ENCODE measurements around the gene TCF12.

The TCF12 gene

DNA sequence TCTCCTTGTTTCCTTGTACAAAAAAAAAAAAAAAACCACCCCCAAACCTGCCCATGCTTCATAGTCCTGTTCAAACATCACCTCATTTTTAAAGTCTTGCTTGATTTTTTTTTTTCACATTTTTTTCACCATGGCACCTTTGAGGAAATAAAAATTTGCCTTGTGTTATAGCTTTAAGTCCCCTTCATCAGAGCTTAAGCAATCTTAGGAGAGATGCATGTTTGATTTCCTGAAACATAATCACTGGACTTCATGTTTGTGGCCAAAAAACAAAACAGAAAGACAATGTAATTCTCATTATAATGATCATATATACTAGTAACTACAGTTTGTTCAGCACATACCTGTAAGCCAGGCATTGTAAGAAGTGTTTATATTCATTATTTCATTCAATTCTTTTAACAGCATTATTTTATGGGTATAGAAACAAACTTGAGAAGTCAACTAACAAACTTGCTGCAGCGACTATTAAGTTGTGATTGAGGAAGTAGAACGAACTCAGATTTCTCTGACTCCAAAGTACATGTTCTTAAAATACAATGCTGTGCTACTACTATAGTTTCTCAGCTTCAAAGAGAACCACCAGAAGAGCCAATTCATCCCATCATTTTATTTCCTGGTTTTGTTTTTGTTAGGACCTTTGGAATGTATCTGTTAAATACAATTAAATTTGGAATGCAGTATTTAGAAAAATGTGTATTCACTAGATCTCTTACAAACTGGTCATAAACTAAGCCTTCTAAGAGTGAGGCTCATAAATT lies 203.8 kb downstream of the TCF12 start:
- Histone ChIP-seq H4K91ac (ENCODE audit: low read depth, low read length, poor library complexity) (no peak overlapping the region), H3K18ac (ENCODE audit: low read length) (no peak overlapping the region), H3K9ac (ENCODE audit: low read depth, low read length, poor library complexity) (no peak overlapping the region), H4K8ac (ENCODE audit: low read depth, low read length) (no peak overlapping the region), H2BK12ac (ENCODE audit: low read length) (no peak overlapping the region), H2BK120ac (ENCODE audit: low read depth, low read length) (no peak overlapping the region), H3K4me1 (ENCODE audit: control insufficient read depth in 2 of 2, insufficient read depth in 1 of 2, low read depth in 1 of 2, low read length in 2 of 2) (peaks cover 5% of the 10 kb centered on the region in 2 donors), H3K4me2 (ENCODE audit: insufficient read depth, low read length, poor library complexity, severe bottlenecking) (no peak overlapping the region), H2BK5ac (ENCODE audit: low read length) (no peak overlapping the region), H3K9me3 (replicated peaks in 1 of 2; ENCODE audit: control insufficient read depth in 2 of 2, insufficient read depth in 1 of 2, low read depth in 1 of 2, low read length in 2 of 2) (no peaks in the 10 kb centered on the region), H3K36me3 (replicated peaks in 1 of 2; ENCODE audit: control insufficient read depth in 2 of 2, insufficient read depth in 2 of 2, low read length in 2 of 2) (peaks cover 3 to 30% of the 10 kb centered on the region in 2 donors), H3K27me3 (ENCODE audit: control insufficient read depth in 3 of 3, insufficient read depth in 3 of 3, low read depth in 1 of 3, low read length in 3 of 3) (no peaks in the 10 kb centered on the region), H2AFZ (ENCODE audit: low read length) (no peak overlapping the region), H2BK15ac (ENCODE audit: low read length) (no peak overlapping the region), H3K79me1 (ENCODE audit: low read depth, low read length) (peaks cover 3% of the 10 kb centered on the region), H3K14ac (ENCODE audit: low read length) (no peak overlapping the region), H2AK5ac (ENCODE audit: low read depth, low read length) (no peak overlapping the region), H3K27ac (replicated peaks; ENCODE audit: low read length) (no peak overlapping the region), H3K4ac (ENCODE audit: low read length) (no peak overlapping the region), H3K4me3 (ENCODE audit: low read length in 2 of 2) (no peak overlapping the region), H3K23ac (ENCODE audit: low read depth, low read length, poor library complexity) (no peak overlapping the region)
- no peak for DNase-seq (ENCODE audit: low spot score)
- WGBS, 2 donors (ENCODE audit: extremely low coverage in 2 of 2, insufficient read length in 2 of 2, insufficient replicate concordance in 1 of 2), result no CpG with 5 or more reads among the region's 2 CpGs

DNA sequence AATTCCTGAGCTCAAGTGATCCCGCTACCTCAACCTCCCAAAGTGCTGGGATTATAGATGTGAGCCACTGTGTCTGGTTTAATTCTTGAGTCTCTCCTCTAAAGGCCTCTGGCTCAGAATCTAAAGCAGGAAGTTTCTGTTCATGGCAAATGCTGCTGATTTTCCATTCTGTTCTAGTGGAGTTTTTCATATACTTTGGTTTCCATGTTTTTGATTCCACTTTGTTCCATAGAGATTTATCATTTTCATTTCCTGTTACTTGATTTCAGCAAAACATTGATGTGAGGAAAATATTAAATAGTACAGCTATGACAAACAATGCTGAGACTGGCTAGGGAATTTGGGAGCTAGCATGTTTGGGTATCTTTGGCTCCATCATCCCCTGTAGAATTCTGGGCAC lies 205.6 kb downstream of the TCF12 start:
- peaks cover 3 to 30% of the 10 kb centered on the region in 2 donors for H3K36me3 ChIP-seq (replicated peaks in 1 of 2; ENCODE audit: control insufficient read depth in 2 of 2, insufficient read depth in 2 of 2, low read length in 2 of 2)
- no peak overlapping the region for H3K9ac ChIP-seq (ENCODE audit: low read depth, low read length, poor library complexity)
- no peak overlapping the region for H4K8ac ChIP-seq (ENCODE audit: low read depth, low read length)
- H2BK120ac ChIP-seq (ENCODE audit: low read depth, low read length), result no peak overlapping the region
- H3K9me3 ChIP-seq (replicated peaks in 1 of 2; ENCODE audit: control insufficient read depth in 2 of 2, insufficient read depth in 1 of 2, low read depth in 1 of 2, low read length in 2 of 2), result peaks cover 0 to 2% of the 10 kb centered on the region in 2 donors
- peaks cover 0 to 3% of the 10 kb centered on the region in 2 donors for H3K4me1 ChIP-seq (ENCODE audit: control insufficient read depth in 2 of 2, insufficient read depth in 1 of 2, low read depth in 1 of 2, low read length in 2 of 2)
- no peak overlapping the region for H3K27ac ChIP-seq (replicated peaks; ENCODE audit: low read length)
- no peak overlapping the region for H2BK12ac ChIP-seq (ENCODE audit: low read length)
- H3K18ac ChIP-seq (ENCODE audit: low read length), result no peak overlapping the region
- H3K23ac ChIP-seq (ENCODE audit: low read depth, low read length, poor library complexity), result no peak overlapping the region
- no peak overlapping the region for H4K91ac ChIP-seq (ENCODE audit: low read depth, low read length, poor library complexity)
- H3K79me1 ChIP-seq (ENCODE audit: low read depth, low read length), result peaks cover 3% of the 10 kb centered on the region
- H3K4ac ChIP-seq (ENCODE audit: low read length), result no peak overlapping the region
- DNase-seq (ENCODE audit: low spot score), result no peak
- no peak overlapping the region for H3K14ac ChIP-seq (ENCODE audit: low read length)
- H3K27me3 ChIP-seq (ENCODE audit: control insufficient read depth in 3 of 3, insufficient read depth in 3 of 3, low read depth in 1 of 3, low read length in 3 of 3), result no peaks in the 10 kb centered on the region
- no CpG with 5 or more reads among the region's 1 CpG for WGBS, 2 donors (ENCODE audit: extremely low coverage in 2 of 2, insufficient read length in 2 of 2, insufficient replicate concordance in 1 of 2)
- no peak overlapping the region for H2AK5ac ChIP-seq (ENCODE audit: low read depth, low read length)
- no peak overlapping the region for H2AFZ ChIP-seq (ENCODE audit: low read length)
- no peak overlapping the region for H3K4me3 ChIP-seq (ENCODE audit: low read length in 2 of 2)
- H2BK5ac ChIP-seq (ENCODE audit: low read length), result no peak overlapping the region
- H2BK15ac ChIP-seq (ENCODE audit: low read length), result no peak overlapping the region
- no peak overlapping the region for H3K4me2 ChIP-seq (ENCODE audit: insufficient read depth, low read length, poor library complexity, severe bottlenecking)

DNA sequence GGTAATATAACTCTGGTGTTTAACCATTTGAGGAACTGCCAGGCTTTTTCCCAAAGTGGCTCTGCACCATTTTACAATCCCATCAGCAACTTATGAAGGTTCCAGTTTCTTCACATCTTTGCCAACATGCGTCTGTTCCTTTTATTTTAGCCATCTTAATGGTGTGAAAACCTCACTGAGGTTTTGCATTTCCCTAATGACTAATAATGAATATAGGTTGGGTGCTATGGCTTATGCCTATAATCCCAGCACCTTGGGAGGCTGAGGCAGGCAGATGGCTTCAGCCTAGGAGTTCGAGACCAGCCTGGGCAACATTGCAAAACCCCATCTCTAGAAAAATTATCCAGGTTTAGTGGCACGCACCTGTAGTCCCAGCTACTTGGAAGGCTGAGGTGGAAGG lies 210.6 kb downstream of the TCF12 start:
- no peak for DNase-seq (ENCODE audit: low spot score)
- Histone ChIP-seq H3K9me3 (replicated peaks in 1 of 2; ENCODE audit: control insufficient read depth in 2 of 2, insufficient read depth in 1 of 2, low read depth in 1 of 2, low read length in 2 of 2) (peaks cover 0 to 2% of the 10 kb centered on the region in 2 donors), H2BK120ac (ENCODE audit: low read depth, low read length) (no peak overlapping the region), H3K27me3 (ENCODE audit: control insufficient read depth in 3 of 3, insufficient read depth in 3 of 3, low read depth in 1 of 3, low read length in 3 of 3) (no peaks in the 10 kb centered on the region), H3K4ac (ENCODE audit: low read length) (no peak overlapping the region), H4K91ac (ENCODE audit: low read depth, low read length, poor library complexity) (no peak overlapping the region), H3K27ac (replicated peaks; ENCODE audit: low read length) (no peak overlapping the region), H2BK5ac (ENCODE audit: low read length) (no peak overlapping the region), H2AK5ac (ENCODE audit: low read depth, low read length) (no peak overlapping the region), H3K9ac (ENCODE audit: low read depth, low read length, poor library complexity) (no peak overlapping the region), H3K4me1 (ENCODE audit: control insufficient read depth in 2 of 2, insufficient read depth in 1 of 2, low read depth in 1 of 2, low read length in 2 of 2) (peaks cover 8 to 9% of the 10 kb centered on the region in 2 donors), H3K18ac (ENCODE audit: low read length) (no peak overlapping the region), H4K8ac (ENCODE audit: low read depth, low read length) (no peak overlapping the region), H2AFZ (ENCODE audit: low read length) (no peak overlapping the region), H3K4me3 (ENCODE audit: low read length in 2 of 2) (no peak overlapping the region), H2BK12ac (ENCODE audit: low read length) (no peak overlapping the region), H2BK15ac (ENCODE audit: low read length) (no peak overlapping the region), H3K36me3 (replicated peaks in 1 of 2; ENCODE audit: control insufficient read depth in 2 of 2, insufficient read depth in 2 of 2, low read length in 2 of 2) (peaks cover 2 to 17% of the 10 kb centered on the region in 2 donors), H3K14ac (ENCODE audit: low read length) (no peak overlapping the region), H3K23ac (ENCODE audit: low read depth, low read length, poor library complexity) (no peak overlapping the region), H3K4me2 (ENCODE audit: insufficient read depth, low read length, poor library complexity, severe bottlenecking) (no peak overlapping the region), H3K79me1 (ENCODE audit: low read depth, low read length) (no peaks in the 10 kb centered on the region)
- no CpG with 5 or more reads among the region's 3 CpGs for WGBS, 2 donors (ENCODE audit: extremely low coverage in 2 of 2, insufficient read length in 2 of 2, insufficient replicate concordance in 1 of 2)

DNA sequence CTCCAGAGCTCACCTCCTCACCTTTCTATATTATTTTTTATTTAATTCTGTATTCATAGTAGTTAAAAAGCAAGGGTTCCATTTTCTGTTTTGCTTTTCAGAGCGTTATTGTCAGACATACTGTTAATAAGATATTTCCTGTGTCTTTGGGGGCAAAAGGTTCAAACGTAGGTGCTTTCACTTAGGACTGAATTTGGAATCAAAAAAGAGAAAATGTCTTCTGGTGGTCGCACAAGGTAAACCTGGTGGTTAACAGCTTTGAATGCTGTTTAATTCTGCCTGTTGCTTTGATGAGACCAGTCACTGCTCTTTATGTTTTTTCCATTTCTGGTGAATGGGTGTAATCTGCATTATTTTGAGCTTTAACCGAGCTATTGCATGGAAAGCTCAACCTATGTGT lies 212.5 kb downstream of the TCF12 start:
- Histone ChIP-seq H3K14ac (ENCODE audit: low read length) (no peak overlapping the region), H3K27ac (replicated peaks; ENCODE audit: low read length) (no peak overlapping the region), H2AK5ac (ENCODE audit: low read depth, low read length) (no peak overlapping the region), H2AFZ (ENCODE audit: low read length) (no peak overlapping the region), H3K27me3 (ENCODE audit: control insufficient read depth in 3 of 3, insufficient read depth in 3 of 3, low read depth in 1 of 3, low read length in 3 of 3) (no peaks in the 10 kb centered on the region), H2BK15ac (ENCODE audit: low read length) (no peak overlapping the region), H3K23ac (ENCODE audit: low read depth, low read length, poor library complexity) (no peak overlapping the region), H2BK5ac (ENCODE audit: low read length) (no peak overlapping the region), H3K4me2 (ENCODE audit: insufficient read depth, low read length, poor library complexity, severe bottlenecking) (no peak overlapping the region), H3K9me3 (replicated peaks in 1 of 2; ENCODE audit: control insufficient read depth in 2 of 2, insufficient read depth in 1 of 2, low read depth in 1 of 2, low read length in 2 of 2) (peaks cover 0 to 2% of the 10 kb centered on the region in 2 donors), H4K91ac (ENCODE audit: low read depth, low read length, poor library complexity) (no peak overlapping the region), H3K9ac (ENCODE audit: low read depth, low read length, poor library complexity) (no peak overlapping the region), H3K18ac (ENCODE audit: low read length) (no peak overlapping the region), H2BK12ac (ENCODE audit: low read length) (no peak overlapping the region), H3K4me3 (ENCODE audit: low read length in 2 of 2) (no peak overlapping the region), H3K36me3 (replicated peaks in 1 of 2; ENCODE audit: control insufficient read depth in 2 of 2, insufficient read depth in 2 of 2, low read length in 2 of 2) (peaks cover under 1 to 8% of the 10 kb centered on the region in 2 donors), H3K4me1 (ENCODE audit: control insufficient read depth in 2 of 2, insufficient read depth in 1 of 2, low read depth in 1 of 2, low read length in 2 of 2) (peaks cover 10 to 12% of the 10 kb centered on the region in 2 donors), H3K4ac (ENCODE audit: low read length) (no peak overlapping the region), H2BK120ac (ENCODE audit: low read depth, low read length) (no peak overlapping the region), H3K79me1 (ENCODE audit: low read depth, low read length) (no peaks in the 10 kb centered on the region), H4K8ac (ENCODE audit: low read depth, low read length) (no peak overlapping the region)
- no CpG with 5 or more reads among the region's 4 CpGs for WGBS, 2 donors (ENCODE audit: extremely low coverage in 2 of 2, insufficient read length in 2 of 2, insufficient replicate concordance in 1 of 2)
- DNase-seq (ENCODE audit: low spot score), result no peak

Data from neuronal stem cell (in vitro differentiated cells).